Iris pigment epithelial cell (primary cell): ENCODE measurements around the gene ARHGAP23.
"Not testable (repeated sequence)": the region's sequence is repeated elsewhere in the genome, so short reads cannot be mapped to it uniquely, and the experiment has no call there.

ENCODE experiments used
- DNase-seq: peaks from one replicate; pipeline ENCODE4 v3.0.0-alpha.2; 2011; ENCODE audit warnings: low read depth

The ARHGAP23 gene

DNA sequence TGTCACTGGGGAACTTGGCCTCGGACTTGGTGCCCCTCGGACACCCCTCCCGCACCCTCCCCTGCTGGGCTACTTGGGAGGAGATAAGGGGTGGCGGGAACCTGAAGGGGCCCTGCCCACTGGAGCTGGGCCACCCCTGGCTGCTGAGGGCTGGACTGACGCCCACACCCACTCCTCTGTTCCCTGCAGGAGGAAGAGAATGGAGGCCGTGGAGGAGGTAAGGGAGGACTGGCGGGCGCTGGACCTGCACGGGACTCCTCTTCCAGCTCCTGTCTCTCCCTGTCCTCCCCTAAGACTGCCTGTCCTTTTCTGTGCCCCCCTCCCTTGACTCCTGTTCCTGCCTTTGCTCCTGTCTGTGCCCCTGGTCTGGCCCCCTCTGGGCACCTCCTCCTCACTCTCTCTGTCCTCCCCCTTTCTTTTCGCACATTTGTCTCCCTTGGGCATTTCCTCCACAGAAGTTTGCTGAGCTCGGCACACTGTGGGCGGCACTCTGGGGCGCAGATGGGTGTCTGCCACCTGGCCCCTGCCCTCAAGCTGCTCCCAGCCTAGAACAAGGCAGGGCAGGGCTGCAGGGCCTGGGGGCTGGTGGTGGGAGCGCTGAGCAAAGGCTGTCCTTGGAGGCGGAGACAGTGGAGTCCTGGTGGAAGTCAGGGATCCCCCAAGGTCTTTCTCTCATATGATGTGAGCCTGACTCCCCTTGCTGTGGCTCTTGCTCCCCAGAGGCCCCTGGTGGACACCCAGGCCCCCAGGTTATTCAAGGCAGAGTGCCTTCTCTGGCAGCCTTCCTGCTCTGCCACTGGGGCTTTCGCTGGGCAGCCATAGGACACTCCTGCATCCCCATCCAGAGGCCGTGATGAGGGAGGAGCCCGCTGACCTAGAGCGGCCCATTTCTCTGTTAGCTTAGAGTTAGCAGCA is 32.7 kb downstream of the ARHGAP23 start:
- no peak for DNase-seq

DNA sequence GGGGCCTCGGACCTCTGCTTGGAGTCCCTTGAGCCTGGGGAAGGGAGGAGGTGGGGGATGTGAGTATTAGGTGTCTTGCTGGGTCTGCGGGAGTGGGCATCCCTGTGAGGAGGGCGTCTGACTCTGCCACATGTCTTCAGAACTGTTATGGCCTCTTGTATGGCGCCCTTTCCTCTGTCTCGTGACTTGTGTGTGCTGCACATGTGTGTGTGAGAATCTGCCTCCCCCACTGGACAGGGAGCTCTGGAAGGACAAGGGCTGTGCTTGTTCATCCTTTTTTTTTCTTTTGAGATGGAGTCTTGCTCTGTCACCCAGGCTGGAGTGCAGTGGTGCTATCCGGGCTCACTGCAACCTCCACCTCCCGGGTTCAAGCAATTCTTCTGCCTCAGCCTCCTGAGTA is 33.4 kb downstream of the ARHGAP23 start:
- no peak for DNase-seq

DNA sequence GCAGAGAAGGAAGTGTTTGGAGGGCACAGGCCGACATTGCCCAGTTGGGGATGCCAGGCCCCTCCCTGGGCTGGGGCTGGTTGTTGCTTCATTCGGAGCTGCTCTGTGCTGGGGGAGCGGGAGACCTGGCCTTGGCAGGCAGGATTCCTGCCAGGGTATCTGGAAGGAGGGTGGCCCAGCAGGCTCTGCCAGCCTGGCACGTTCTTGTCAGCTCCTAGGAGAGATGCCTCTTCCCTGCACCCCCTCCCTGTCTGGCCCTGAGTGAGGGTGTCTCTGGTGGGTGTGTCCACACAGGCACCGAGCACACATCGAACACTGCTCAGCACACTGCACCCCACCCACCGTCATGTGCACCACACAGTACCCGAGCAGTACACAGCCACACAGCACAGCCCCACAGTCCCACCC is 35.2 kb downstream of the ARHGAP23 start:
- no peak for DNase-seq

DNA sequence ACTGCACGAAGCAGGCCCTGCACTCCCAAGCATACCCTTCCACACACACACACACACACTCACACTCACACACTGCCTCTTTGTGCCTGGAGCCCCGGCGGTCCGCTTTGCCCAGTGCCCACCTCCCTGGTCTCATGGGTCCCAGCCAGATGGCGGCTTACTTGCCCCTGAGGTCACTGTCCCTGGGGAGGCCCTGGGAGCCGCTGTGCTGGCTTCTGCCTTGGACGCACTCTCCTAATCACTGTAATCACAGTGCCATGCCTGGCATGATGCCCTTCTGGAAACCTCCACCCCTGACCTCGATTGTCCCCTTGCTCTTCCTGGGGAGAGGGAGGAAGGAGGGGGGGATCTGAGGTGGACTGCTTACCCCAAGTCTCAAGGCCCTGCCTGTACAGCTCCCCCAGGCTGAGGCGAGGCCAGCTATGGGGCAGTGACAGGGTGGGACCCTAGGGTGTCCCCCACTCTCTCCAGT is 36.0 kb downstream of the ARHGAP23 start:
- peak; percentile 22 for DNase-seq

DNA sequence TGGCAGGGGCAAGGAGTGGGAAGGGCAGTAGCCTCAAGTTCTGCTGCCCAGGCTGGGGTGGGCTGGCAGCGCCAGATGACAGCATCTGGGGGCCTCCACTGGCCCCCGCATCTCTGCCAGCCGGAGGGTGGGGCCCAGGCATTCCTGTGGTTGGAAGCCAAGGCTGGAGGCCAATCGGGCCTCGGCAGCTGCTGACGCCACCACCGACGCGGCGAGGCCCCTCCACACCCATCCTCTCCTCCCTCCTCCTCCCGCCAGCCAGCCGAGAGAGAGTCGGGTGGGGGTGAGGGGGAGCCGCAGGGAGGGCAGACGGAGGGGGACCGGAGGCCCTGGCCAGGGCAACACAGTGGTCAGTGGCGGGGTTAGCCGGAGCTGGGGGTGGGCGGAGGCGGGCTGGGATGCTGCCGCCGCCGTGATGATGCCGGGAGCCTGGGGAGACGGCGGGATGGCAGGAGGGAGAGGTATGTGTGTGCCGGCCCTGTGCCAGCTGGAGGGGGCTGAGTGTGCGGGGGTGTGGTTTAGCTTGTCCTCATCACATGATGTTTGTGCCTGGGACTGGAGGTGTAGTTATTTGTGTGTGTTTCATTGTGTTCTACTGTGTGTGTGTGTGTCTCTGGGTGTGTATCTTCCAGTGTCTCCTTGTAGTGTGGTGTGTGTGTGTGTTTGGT is 36.6 kb downstream of the ARHGAP23 start:
- DNase-seq, result peak; percentile 94

DNA sequence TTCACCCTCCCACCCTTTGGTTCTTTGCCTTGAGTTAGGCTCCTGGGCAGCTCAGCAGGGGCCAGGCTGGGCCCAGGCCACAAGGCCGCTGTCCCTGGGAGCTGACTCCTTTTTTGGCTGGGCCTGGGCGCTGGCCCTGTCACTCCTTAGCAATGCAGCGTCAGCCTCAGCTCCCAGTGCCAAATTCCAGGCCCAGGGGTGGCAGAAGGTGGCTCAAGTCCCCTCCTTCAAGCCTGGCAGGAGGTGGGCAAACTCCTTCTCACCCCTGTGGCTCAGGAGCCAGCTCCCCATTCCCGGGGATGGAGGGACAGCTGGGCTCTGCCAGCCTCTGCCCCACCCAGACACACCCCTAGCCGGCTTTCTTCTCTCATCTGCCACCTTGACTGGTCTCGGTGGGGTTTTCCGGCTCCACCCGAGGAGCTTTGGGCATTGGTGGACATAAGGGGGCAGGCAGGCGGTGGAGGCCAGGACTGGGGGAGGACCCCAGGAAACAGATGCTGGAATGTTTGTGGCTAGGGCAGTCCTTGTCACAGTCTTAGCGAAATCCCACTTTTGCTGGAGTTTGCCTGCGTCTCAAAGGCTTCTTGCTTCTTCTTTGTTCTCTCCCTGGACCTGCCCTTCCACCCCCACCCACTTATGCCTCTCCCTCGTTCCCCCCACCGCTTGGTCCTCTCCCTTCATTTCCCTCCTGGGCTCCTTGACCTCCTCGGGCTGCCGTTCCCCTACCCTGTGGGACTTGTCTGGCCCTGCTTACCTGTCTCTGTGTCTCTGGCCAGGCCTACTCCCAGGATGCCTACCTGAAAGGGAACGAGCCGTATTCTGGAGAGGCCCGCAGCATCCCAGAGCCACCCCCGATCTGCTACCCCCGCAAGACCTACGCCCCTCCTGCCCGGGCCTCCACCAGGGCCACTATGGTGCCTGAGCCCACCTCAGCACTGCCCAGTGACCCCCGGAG is 37.4 kb downstream of the ARHGAP23 start:
- DNase-seq, result no peak

DNA sequence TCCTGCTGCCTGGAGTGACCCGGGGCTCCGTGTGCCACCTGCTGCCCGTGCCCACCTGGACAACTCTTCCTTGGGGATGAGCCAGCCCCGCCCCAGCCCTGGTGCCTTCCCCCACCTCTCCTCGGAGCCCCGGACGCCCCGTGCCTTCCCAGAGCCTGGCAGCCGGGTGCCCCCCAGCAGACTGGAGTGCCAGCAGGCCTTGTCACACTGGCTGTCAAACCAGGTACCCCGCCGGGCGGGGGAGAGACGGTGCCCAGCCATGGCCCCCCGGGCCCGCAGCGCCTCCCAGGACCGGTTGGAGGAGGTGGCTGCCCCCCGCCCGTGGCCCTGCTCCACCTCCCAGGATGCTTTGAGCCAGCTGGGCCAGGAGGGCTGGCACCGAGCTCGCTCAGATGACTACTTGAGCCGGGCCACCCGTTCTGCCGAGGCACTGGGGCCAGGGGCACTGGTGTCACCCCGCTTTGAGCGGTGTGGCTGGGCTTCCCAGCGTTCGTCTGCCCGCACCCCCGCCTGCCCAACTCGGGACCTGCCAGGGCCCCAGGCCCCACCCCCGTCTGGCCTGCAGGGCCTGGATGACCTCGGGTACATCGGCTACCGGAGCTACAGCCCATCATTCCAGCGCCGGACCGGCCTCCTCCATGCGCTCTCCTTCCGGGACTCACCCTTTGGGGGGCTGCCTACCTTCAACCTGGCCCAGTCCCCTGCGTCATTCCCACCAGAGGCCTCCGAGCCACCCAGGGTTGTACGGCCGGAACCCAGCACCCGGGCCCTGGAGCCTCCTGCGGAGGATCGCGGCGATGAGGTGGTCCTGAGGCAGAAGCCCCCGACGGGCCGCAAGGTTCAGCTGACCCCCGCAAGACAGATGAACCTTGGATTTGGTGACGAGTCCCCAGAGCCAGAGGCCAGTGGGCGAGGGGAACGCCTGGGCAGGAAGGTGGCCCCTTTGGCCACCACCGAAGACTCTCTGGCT is 38.4 kb downstream of the ARHGAP23 start:
- no peak for DNase-seq

DNA sequence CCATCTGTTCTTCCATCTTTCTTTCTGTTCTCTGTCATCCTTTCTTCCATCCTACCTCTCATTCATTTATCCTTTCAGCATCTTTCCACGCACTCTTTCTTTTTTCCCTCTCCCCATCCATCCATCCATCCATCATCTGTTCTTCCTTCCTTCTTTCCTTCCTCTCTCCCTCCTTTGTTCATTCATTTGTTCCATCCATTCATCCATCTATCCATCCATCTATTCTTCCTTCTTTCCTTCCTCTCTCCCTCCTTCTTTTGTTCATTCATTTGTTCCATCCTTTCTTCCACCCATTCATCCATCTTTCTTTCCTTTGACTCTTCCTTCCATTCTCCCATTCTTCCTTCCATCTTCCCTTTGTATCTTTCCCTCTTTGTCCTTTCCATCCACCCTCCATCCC is 39.2 kb downstream of the ARHGAP23 start:
- DNase-seq, result no peak

DNA sequence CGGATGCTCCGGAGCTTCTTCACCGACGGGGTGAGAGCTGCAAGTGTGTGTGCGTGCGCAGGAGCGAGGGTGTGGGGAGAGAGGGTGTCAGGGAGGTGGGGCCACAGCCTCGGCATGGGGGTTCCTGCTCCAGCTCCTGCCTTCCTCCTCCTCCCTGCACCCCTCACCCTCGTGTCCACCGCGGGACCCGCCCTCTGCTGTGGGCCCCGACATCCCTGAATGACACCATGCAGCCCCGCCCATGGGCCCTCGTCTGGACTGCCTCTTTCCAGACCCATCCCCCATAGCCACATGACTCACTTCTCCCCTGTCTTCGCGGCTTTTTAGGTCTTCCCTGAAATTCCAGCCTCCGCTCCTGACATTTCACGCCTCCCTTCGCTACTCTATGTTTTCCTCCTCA is 41.6 kb downstream of the ARHGAP23 start:
- peak; percentile 76 for DNase-seq

DNA sequence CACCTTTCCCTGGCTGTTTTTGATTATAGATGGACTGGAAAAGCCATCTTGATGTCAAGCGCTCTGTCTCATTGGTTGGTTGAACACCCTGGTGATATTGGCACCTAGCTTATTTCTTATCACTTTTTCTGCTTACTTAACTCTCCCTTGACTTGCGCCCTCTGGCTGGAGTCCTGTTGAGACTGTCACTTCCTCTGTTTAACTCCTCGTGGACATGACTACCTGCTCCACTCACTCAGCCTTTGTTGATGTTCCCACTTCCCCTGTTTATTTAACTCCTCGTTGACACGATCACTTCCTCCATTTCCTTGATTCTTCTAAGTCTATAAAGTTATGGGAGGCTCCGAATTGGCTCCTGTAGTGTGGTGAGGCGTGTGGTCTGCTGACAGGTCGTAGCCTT is 43.0 kb downstream of the ARHGAP23 start:
- DNase-seq, result peak; percentile 48

DNA sequence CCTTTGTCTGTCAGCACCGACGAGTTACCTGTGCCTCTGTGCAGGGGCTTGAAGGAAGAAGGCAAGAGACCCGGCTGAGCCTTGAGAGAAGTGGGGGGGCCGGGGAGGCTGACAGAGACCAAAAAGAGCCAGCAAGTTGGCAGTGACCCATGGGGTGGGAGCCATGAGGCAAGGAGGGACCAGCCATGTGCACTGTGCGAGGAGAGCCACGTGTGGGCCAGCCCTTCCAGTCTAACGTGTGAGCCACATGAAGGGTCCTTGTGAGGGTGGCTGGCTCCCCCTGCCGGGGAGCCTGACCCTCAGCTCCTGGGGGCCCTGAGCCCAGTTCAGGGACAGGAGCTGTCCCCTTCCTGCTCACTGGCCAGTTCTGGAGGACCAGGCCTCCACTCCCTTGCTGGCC is 46.4 kb downstream of the ARHGAP23 start:
- not testable (repeated sequence) for DNase-seq

DNA sequence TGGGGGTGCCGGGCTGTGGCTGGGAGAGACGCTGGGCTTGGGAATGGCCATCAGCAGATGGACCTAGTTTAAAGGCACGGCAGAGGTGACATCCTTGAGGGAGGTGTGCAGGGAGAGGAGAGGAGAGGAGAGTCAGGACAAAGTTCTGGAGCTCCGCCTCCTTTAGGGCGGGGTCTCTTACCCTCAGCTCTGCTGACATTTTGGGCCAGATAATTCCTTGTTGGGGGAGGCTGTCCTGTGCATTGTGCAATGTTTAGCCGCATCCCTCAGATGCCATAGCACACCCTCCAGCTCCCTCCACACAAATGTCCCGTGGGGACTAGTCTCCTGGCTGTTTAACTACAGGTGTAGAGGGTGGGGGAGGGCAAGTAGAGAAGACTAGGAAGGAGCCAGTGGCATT is 48.3 kb downstream of the ARHGAP23 start:
- DNase-seq, result peak; percentile 25

DNA sequence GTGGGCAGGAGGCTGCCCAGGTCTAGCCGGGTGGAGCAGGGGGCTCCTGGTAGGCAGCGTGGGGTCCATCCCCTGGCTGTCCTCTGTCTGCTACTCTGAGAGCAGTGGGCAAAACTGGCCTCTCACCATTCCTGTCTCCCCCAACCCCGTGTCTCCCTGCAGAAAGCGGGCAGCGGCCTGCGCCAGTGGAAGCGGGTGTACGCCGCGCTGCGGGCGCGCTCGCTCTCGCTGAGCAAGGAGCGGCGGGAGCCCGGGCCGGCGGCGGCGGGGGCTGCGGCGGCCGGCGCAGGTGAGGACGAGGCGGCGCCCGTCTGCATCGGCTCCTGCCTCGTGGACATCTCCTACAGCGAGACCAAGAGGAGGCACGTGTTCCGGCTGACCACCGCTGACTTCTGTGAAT is 49.2 kb downstream of the ARHGAP23 start:
- DNase-seq, result not testable (repeated sequence)

DNA sequence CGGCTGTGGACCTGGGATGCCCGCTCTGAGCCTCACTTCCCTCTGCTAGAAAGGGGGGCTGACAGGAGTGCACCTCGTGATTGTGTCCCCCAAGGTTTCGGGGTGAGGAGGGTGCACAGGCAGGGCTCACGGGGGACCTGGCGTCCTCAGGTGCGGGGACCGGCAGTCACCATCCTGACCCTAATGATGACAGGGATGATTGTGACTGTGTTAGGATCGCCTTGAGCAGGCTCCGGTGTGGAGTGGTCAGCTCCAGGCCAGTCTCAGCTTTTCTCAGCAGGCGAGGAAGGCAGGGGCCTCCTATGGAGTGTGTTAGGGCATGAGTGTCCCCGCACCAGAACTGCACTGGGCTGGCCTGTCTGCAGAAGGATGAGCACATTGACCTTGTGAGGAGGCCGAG is 49.7 kb downstream of the ARHGAP23 start:
- not testable (repeated sequence) for DNase-seq

DNA sequence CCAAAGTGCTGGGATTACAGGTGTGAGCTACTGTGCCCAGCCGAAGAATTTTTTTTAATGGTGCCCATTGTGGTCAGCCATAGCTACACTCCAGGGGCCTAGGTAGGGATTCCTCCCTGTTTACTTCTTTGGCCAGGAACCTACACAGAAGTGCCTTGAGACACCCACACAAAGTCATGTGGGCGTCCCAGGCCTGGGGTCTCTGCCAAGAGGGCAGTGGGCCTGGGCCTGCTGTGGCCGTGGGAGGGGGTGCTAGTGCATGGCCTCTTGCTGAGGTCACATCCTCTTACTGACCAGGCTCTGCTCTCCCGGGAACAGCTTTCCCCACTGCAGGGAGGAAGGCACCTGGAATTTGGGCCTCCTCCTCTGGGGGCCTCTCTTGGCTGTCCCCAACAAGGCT is 50.4 kb downstream of the ARHGAP23 start:
- not testable (repeated sequence) for DNase-seq

DNA sequence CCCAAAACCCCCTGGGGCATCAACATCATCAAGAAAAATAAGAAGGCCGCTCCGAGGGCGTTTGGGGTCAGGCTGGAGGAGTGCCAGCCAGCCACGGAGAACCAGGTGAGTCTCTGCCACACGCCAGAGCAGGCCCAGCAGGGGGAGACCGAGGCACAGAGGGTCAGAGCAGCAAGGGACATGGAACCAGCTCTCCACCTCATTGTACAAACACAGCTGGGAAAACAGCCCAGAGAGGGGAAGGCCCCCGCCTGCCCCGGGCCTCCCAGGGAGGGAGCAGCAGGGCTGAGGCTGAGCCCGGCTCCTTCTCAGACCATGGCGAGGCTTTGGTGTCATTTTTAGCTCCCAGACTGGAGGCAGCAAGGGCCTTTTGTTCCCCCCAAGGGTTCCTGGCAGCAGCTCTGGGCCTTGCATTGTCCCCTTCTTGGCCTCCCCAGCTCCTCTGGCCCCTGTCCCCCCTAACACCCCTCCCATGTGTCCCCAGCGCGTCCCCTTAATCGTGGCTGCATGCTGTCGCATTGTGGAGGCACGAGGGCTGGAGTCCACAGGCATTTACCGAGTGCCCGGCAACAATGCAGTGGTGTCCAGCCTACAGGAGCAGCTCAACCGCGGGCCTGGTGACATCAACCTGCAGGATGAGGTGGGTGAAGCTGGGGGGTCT is 53.9 kb downstream of the ARHGAP23 start:
- DNase-seq, result not testable (repeated sequence)

DNA sequence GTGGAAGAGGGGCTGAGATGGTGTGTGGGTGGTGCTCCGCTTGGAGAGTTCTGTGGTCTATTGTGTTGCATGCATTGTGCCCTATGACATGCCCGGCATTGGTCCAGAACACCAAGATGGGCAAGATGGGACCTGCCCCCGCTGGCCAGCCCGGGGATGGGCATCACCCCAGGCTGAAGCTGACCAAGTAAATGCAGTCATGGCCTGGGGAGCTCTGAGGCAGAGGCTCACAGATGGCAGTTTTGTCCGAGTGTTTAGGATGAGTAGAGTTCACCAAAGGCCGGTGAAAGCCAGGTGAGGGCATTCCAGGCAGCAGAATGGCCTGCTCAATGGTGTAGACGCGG is 54.4 kb downstream of the ARHGAP23 start:
- DNase-seq, result not testable (repeated sequence)

DNA sequence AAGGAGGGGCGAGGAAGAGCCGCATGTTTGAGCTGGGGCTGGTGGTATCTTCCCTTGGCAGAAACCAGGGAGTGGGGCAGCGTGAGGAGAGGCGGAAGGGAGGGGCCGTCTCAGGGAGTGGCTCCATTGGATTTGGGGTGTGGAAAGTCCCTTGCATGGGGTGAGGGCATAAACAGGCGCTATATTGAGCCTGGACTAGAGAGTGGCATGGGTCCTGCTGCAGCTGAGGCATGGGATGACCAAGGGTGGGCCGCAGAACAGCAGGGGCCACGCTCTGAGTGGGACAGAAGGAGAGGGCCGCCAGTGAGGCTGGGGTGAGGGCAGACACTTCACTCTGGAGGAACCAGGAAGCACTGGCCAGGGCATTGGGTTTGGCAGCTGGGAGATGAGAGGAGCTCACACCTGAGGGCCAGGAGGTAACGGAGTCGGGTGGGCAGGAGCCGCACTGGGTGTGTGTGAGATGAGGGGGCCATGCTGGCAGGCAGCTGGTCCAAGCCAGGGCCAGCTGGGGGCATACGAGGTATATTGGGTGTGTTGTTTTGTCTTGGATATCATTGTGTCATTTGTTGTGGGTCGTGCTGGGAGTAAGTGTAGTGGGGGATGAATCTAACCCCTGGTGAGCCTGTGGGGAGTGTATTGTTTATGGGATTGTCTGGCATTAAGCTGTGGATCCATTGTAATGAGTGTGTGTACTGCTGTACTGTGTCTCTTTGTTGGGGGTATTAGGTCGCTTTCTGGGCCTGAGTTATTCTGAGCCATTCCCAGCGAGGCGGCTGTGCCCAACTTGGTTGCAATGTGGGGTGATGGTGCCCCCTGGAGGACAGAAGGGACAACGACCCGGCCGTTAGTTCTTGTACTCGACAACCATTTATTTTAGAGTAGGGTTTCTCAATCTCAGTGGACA is 56.2 kb downstream of the ARHGAP23 start:
- peak; percentile 52 for DNase-seq

DNA sequence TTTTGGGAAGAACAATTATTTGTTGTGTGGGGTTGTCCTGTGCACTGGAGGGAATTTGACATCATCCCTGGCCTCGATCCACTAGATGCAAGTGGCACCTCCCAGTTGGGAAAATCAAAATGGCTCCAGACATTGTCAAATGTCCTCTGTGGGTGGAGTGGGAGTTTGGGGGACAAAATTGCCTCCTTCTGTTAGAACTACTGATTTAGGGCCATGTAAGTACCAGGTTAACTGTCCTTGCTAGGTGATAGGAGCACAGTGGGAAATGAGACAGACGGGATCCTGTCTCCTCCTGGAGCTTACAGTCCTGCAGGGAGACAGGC is 56.8 kb downstream of the ARHGAP23 start:
- DNase-seq, result no peak
